GM12892 (cell line): ENCODE data around the gene PACC1.

Experiments used
- POLR2A ChIP-seq: IDR thresholded peaks from 2 replicates; pipeline ENCODE4 v1.6.1; 2011; ENCODE audit warnings: low read depth, low read length, control low read depth
- POLR2AphosphoS5 ChIP-seq: IDR thresholded peaks from 2 replicates; pipeline ENCODE4 v1.6.1; 2011; ENCODE audit warnings: low read depth, low read length, control low read depth
- TAF1 ChIP-seq: IDR thresholded peaks from 2 replicates; pipeline ENCODE4 v1.6.1; 2011; ENCODE audit warnings: low read depth, mild to moderate bottlenecking, control low read depth, low read length, borderline replicate concordance

GRCh38 chr1:212379366-212379765 lies 35.3 kb downstream of the PACC1 start:
- no peak for TF ChIP-seq POLR2A
- TF ChIP-seq POLR2AphosphoS5 = no peak
- no peak for TF ChIP-seq TAF1
